Pancreas (tissue), 10 donors: Measurements from ENCODE around the gene UNC5B. TPM values are rescaled to one million over a fixed set of nuclear protein-coding genes. Genes with fewer than 3 reads are reported as not detected.

ENCODE experiments used
- ATAC-seq, 4 donors: fragments of 200-7000 bp; cut with Tn5 transposase; one replicate each; pipeline versions ENCODE4 v1.8.0 to v1.9.1; 2020; ENCODE audit warnings: mild to moderate bottlenecking in 4 of 4, moderate library complexity in 4 of 4
- DNase-seq, 6 donors: peaks; one replicate each; pipeline ENCODE4 v3.0.0-alpha.2; 2020
- FAIRE-seq: peaks from 2 replicates; lab custom pipeline; 2012; peaks lifted over from hg19 to GRCh38; lab: Jason Lieb, UNC
- H3K27ac ChIP-seq, 4 donors: fragments of 200-600 bp; sonication (generic); 1 replicate in 3 of 4; 2 replicates in 1 of 4; pipeline versions ENCODE4 v1.5.0 to v1.8.0; 2020
- H3K27me3 ChIP-seq, 4 donors: fragments of 200-600 bp; one replicate each; pipeline ENCODE4 v1.8.0; 2021
- H3K36me3 ChIP-seq, 3 donors: fragments of 200-600 bp; sonication (generic) in 1 of 3; one replicate each; pipeline versions ENCODE4 v1.5.0 to v1.8.0; 2020 to 2021
- H3K4me1 ChIP-seq, 3 donors: fragments of 200-600 bp; one replicate each; pipeline ENCODE4 v1.8.0; 2021
- H3K4me3 ChIP-seq, 4 donors: fragments of 200-600 bp; sonication (generic) in 2 of 4; one replicate each; pipeline versions ENCODE4 v1.5.0 to v1.8.0; 2020 to 2021
- H3K9me3 ChIP-seq, 4 donors: fragments of 200-600 bp; one replicate each; pipeline ENCODE4 v1.8.0; 2021
- WGBS, 2 donors: extraction: QIAGEN DNeasy Blood & Tissue Kit; methylation state at CpG; one replicate each; pipeline ENCODE4 v1.1.7; 2013; 5-methylcytosine and 5-hydroxymethylcytosine counted together
- intact Hi-C, 3 donors: fragments of 100-400 bp; cut with DNase I; formaldehyde crosslinking; loops; one replicate each; pipeline versions ENCODE4 v1.11.1 to v1.14.2; 2022
- polyA plus RNA-seq, 2 donors: library from polyadenylated mRNA; stranded (reverse); fragments of 200-250 nt; gene quantifications; one replicate each; pipeline ENCODE4 v1.2.3, GENCODE V29; 2013
- total RNA-seq, 6 donors: library from RNA; stranded (reverse); fragmentation: NEBNext Ultra II Directional in 4 of 6; extraction: Animal tissue kit (Norgen Biotek cat#: 25700) in 4 of 6; gene quantifications; one replicate each; pipeline versions ENCODE4 v1.2.1 to v1.2.4, GENCODE V29; 2021 to 2023
- TF ChIP-seq, protein P1 (sequence below), 4 donors: fragments of 200-600 bp; sonication (generic) in 3 of 4; IDR thresholded peaks; one replicate each; pipeline versions ENCODE4 v1.5.0 to v1.8.0; 2021; ENCODE audit warnings: antibody characterized with exemption in 4 of 4
- donor health status: healthy with polysubstance abuse.
- donor health status: DM: no; HTN: no; CAD: no; lungs with moderate emphysema.
- donor health status: DM: no; HTN: no; CAD: no.
- donor health status: control.
- donor health status: control.
- donor health status: Bipolar disorder and iron deficiency.
- donor health status: DM: yes; HTN: yes; CAD: no.
- donor health status: DM: no; HTN: no; CAD: no.
- donor health status: DM: no; HTN: no; CAD: no.
- donor health status: DM: yes; HTN: yes; CAD: no.

Gene UNC5B
- total and polyA plus RNA-seq, 8 donors, result 2.4 to 7.7 (median 4.2) TPM

DNA sequence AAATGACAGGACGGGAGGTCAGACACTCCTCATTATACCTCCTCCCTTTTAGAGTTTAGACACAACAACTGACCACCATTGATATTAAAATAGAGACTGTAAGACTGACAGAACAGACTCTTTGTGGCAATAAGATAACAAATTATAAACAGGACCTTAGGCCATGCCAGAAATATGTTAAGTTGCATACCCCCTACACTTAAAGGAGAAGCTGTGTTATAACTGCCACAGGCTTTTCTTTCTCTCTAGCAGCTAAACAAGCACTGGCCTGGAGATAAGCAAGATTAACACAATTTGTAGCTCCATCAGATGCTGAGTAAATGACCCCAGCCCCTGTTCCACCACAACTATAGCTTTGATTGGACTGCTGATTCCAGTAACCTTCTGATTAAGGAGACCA lies 10.5 kb upstream of the UNC5B start:
- TF ChIP-seq, protein P1, sequence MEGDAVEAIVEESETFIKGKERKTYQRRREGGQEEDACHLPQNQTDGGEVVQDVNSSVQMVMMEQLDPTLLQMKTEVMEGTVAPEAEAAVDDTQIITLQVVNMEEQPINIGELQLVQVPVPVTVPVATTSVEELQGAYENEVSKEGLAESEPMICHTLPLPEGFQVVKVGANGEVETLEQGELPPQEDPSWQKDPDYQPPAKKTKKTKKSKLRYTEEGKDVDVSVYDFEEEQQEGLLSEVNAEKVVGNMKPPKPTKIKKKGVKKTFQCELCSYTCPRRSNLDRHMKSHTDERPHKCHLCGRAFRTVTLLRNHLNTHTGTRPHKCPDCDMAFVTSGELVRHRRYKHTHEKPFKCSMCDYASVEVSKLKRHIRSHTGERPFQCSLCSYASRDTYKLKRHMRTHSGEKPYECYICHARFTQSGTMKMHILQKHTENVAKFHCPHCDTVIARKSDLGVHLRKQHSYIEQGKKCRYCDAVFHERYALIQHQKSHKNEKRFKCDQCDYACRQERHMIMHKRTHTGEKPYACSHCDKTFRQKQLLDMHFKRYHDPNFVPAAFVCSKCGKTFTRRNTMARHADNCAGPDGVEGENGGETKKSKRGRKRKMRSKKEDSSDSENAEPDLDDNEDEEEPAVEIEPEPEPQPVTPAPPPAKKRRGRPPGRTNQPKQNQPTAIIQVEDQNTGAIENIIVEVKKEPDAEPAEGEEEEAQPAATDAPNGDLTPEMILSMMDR (IDR thresholded peaks at IDR 0.05), result no peak
- no peak overlapping the region for H3K27ac ChIP-seq
- intact Hi-C loops, result no loop called here

DNA sequence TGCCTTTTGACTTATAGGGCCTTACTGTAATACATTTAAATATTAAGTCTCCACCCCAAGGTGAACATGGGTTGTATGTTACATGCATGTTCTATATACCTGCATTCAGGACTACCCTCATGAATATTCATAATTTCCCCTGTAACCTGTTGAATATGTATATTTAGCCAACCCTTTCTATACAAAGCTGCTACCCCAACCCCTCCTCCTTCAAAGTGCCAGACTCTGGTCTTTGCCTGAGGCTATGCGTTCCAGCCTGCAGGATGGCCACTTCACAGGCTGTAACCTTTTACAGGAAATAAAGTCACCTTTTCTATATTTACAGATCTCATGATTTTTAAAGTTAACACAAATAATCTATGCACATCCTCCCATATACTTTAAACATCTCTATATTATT lies 10.1 kb upstream of the UNC5B start:
- Histone ChIP-seq H3K4me1 (no peaks in the 10 kb centered on the region), H3K4me3 (no peak overlapping the region), H3K27ac (no peak overlapping the region), H3K36me3 (no peaks in the 10 kb centered on the region), H3K27me3 (no peaks in the 10 kb centered on the region), H3K9me3 (no peaks in the 10 kb centered on the region)
- FAIRE-seq, result no peak
- WGBS, 2 donors, result 88 to 90% methylated on average over 1 of the region's 1 CpG
- DNase-seq, result no peak
- intact Hi-C loops, result no loop called here
- no peak for ATAC-seq
- TF ChIP-seq, protein P1 (IDR thresholded peaks at IDR 0.05), result no peak

More for the DNA sequence above, 10.5 kb upstream of the UNC5B start:
- FAIRE-seq (no peak), DNase-seq (no peak), ATAC-seq (no peak)
- no peaks in the 10 kb centered on the region for H3K4me1 ChIP-seq
- H3K4me3 ChIP-seq, result no peak overlapping the region
- H3K36me3 ChIP-seq, result no peaks in the 10 kb centered on the region
- H3K27me3 ChIP-seq, result no peaks in the 10 kb centered on the region
- no peaks in the 10 kb centered on the region for H3K9me3 ChIP-seq
- WGBS, 2 donors, result 89 to 95% methylated on average over 1 of the region's 1 CpG

DNA sequence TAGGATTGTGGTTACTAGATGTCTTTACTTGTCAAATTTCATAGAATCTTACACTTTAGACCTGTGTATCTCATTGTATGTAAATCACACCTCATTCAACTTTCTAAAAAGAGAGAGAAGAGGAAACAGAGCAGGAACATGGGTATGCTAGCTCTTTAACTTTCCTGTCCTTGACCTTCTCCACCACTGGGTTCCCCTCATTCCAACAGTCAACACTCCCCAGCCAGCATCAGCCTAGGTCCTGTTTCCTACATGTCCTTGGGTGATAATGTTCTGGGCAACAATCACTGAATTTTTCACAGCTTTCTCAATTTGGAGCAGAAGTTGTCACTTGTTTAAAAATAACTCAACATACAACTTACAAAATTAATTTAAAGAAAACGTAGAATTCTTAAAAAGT lies 9.2 kb upstream of the UNC5B start:
- TF ChIP-seq, protein P1 (IDR thresholded peaks at IDR 0.05), result no peak
- Histone ChIP-seq H3K4me3 (no peak overlapping the region), H3K9me3 (no peaks in the 10 kb centered on the region), H3K27ac (no peak overlapping the region), H3K36me3 (no peaks in the 10 kb centered on the region), H3K4me1 (no peaks in the 10 kb centered on the region), H3K27me3 (no peaks in the 10 kb centered on the region)
- ATAC-seq, result no peak
- WGBS, 2 donors, result 52 to 59% methylated on average over 1 of the region's 1 CpG
- intact Hi-C loops, result no loop called here
- FAIRE-seq, result no peak
- no peak for DNase-seq

DNA sequence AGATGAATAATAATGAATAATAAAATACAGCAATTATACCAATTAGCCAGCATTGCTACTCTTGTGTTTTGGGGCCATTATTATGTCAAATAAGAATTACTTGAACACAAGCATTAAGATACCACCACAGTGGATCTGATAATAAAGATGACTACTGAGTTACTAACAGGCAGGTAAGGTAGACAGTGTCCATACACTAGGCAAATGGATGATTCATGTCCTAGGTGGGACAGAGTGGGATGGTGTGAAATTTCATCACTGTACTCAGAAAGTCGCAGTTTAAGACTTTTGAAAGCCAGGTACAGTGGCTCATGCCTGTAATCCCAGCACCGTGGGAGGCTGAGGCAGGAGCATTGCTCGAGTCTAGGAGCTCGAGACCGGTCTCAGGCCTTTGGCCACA lies 8.7 kb upstream of the UNC5B start:
- no peaks in the 10 kb centered on the region for H3K27me3 ChIP-seq
- FAIRE-seq (no peak), DNase-seq (no peak), ATAC-seq (no peak)
- H3K4me3 ChIP-seq, result no peak overlapping the region
- intact Hi-C loops, result no loop called here
- WGBS, 2 donors, result 85 to 90% methylated on average over 5 of the region's 5 CpGs
- no peaks in the 10 kb centered on the region for H3K36me3 ChIP-seq
- H3K9me3 ChIP-seq, result no peaks in the 10 kb centered on the region
- TF ChIP-seq, protein P1 (IDR thresholded peaks at IDR 0.05), result no peak
- H3K27ac ChIP-seq, result no peak overlapping the region
- no peaks in the 10 kb centered on the region for H3K4me1 ChIP-seq

DNA sequence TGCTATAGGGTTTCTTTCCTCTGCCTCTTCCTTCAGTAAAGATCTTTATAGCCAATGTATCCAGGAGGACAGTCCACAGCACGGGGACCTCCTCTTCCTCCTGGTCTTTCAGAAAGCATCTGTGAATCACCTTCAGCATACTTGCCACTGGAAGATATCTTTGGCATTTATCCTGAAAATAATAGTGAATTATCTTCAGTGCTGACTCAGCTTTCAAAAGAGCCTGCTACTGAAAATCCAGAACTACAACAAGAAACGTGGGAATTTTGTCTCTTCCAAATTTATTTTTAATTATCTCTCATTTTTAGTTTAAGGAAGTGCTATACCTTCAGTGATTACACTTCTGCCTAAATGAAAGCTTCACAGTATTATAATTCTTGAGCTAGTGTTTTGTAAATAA lies 7.6 kb upstream of the UNC5B start:
- ATAC-seq (no peak), FAIRE-seq (no peak), DNase-seq (no peak)
- intact Hi-C loops, result loop anchor here in 2 of 3 donors (5.0 kb wide), 2 partner anchors 277 to 282 kb away; no protein-coding TSS in a partner anchor
- Histone ChIP-seq H3K27ac (no peak overlapping the region), H3K9me3 (no peaks in the 10 kb centered on the region), H3K4me1 (no peaks in the 10 kb centered on the region), H3K27me3 (no peaks in the 10 kb centered on the region), H3K36me3 (no peaks in the 10 kb centered on the region), H3K4me3 (no peak overlapping the region)
- WGBS, 2 donors, result 16 to 38% methylated on average over 2 of the region's 2 CpGs
- TF ChIP-seq, protein P1 (IDR thresholded peaks at IDR 0.05), result no peak
